Right lobe of liver (tissue), 6 donors: Measurements from ENCODE around the gene SEMA4C. TPM values are rescaled to one million over a fixed set of nuclear protein-coding genes. Genes with fewer than 3 reads are reported as not detected.
"Not testable (repeated sequence)": the region's sequence is repeated elsewhere in the genome, so short reads cannot be mapped to it uniquely, and the experiment has no call there.

Source experiments
- ATAC-seq, 4 donors: fragments of 200-7000 bp; cut with Tn5 transposase; one replicate each; pipeline ENCODE4 v1.9.1; 2020; ENCODE audit warnings: mild to moderate bottlenecking in 4 of 4, moderate library complexity in 4 of 4
- DNase-seq, 3 donors: peaks; one replicate each; pipeline ENCODE4 v3.0.0-alpha.2; 2020
- H3K27ac ChIP-seq, 3 donors: fragments of 200-600 bp; one replicate each; pipeline ENCODE4 v1.8.0; 2022
- H3K27me3 ChIP-seq, 2 donors: fragments of 200-600 bp; one replicate each; pipeline ENCODE4 v1.8.0; 2022
- H3K36me3 ChIP-seq, 4 donors: fragments of 200-600 bp; sonication (generic) in 1 of 4; one replicate each; pipeline versions ENCODE4 v1.5.1 to v1.8.0; 2017 to 2022; ENCODE audit warnings: control low read depth in 1 of 4
- H3K4me1 ChIP-seq, 4 donors: fragments of 200-600 bp; sonication (generic) in 1 of 4; one replicate each; pipeline versions ENCODE4 v1.5.1 to v1.8.0; 2017 to 2022; ENCODE audit warnings: control low read depth in 1 of 4
- H3K4me3 ChIP-seq, 3 donors: fragments of 200-600 bp; one replicate each; pipeline ENCODE4 v1.8.0; 2022
- H3K9me3 ChIP-seq, 4 donors: fragments of 200-600 bp; sonication (generic) in 1 of 4; one replicate each; pipeline versions ENCODE4 v1.5.1 to v1.8.0; 2017 to 2022; ENCODE audit warnings: control low read depth in 1 of 4
- POLR2A ChIP-seq: fragments of 450-650 bp; IDR thresholded peaks from one replicate; pipeline ENCODE4 v1.6.1; 2017; ENCODE audit warnings: antibody characterized with exemption, mild to moderate bottlenecking
- WGBS: methylation state at CpG from one replicate; pipeline ENCODE4 v1.1.6; 2018; ENCODE audit warnings: low coverage, low lambda C conversion rate; ENCODE audit not compliant: insufficient coverage; ENCODE audit errors: missing lambda C conversion rate; 5-methylcytosine and 5-hydroxymethylcytosine counted together
- intact Hi-C, 2 donors: fragments of 100-400 bp; cut with DNase I; formaldehyde crosslinking; loops; one replicate each; pipeline versions ENCODE4 v1.11.2 to v1.14.1; 2022
- total RNA-seq, 6 experiments: library from RNA; depleted of rRNA in 2 of 6; stranded (reverse); fragments of >200 nt in 2 of 6; fragmentation: NEBNext Ultra II Directional in 3 of 6; extraction: Animal tissue kit (Norgen Biotek cat#: 25700) in 3 of 6; gene quantifications; one replicate each; pipeline versions ENCODE4 v1.1.0 to v1.2.4, GENCODE V29; 2016 to 2023
- TF ChIP-seq, protein P1 (sequence below), 4 donors: fragments of 200-600 bp in 3 of 4; fragments of 450-650 bp in 1 of 4; IDR thresholded peaks; one replicate each; pipeline versions ENCODE4 v1.5.1 to v1.8.0; 2016 to 2022; ENCODE audit warnings: antibody characterized with exemption in 4 of 4, mild to moderate bottlenecking in 2 of 4
- donor health status: DM: no; HTN: yes; CAD: no.
- donor health status: DM: no; HTN: no; CAD: no.
- donor health status: DM: no; HTN: no; CAD: no.
- donor health status: DM: no; HTN: yes; CAD: no.
- donor health status: DM: no; HTN: yes; CAD: no.

Gene SEMA4C
- total RNA-seq, 6 experiments from 2014 or later, result 11.9 to 18.9 (median 12.6) TPM

DNA sequence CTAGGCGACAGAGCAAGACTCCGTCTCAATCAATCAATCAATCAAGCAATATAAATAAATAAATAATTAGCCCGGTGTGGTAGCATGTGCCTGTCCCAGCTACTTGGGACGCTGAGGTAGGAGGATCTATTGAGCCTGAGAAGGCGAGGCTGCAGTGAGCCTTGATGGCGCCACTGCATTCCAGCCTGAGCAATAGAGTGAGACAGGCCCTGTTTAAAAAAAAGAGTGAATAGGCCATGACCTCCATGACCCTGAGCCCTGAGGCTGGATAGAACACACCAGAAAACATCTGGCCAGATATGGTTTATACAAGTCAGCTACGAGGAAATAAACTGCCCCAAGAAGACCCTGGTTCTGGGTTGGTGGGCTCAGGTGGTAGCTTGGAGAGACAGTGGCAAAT, 20.4 kb upstream of the SEMA4C start:
- ATAC-seq (no peak), DNase-seq (no peak)
- Histone ChIP-seq H3K9me3 (no peaks in the 10 kb centered on the region), H3K27me3 (no peaks in the 10 kb centered on the region), H3K36me3 (no peaks in the 10 kb centered on the region), H3K27ac (no peak overlapping the region), H3K4me3 (no peak overlapping the region), H3K4me1 (no peaks in the 10 kb centered on the region)
- TF ChIP-seq POLR2A, result no peak
- TF ChIP-seq, protein P1, sequence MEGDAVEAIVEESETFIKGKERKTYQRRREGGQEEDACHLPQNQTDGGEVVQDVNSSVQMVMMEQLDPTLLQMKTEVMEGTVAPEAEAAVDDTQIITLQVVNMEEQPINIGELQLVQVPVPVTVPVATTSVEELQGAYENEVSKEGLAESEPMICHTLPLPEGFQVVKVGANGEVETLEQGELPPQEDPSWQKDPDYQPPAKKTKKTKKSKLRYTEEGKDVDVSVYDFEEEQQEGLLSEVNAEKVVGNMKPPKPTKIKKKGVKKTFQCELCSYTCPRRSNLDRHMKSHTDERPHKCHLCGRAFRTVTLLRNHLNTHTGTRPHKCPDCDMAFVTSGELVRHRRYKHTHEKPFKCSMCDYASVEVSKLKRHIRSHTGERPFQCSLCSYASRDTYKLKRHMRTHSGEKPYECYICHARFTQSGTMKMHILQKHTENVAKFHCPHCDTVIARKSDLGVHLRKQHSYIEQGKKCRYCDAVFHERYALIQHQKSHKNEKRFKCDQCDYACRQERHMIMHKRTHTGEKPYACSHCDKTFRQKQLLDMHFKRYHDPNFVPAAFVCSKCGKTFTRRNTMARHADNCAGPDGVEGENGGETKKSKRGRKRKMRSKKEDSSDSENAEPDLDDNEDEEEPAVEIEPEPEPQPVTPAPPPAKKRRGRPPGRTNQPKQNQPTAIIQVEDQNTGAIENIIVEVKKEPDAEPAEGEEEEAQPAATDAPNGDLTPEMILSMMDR (IDR thresholded peaks at IDR 0.05), result no peak
- 78% methylated on average over 5 of the region's 7 CpGs for WGBS
- intact Hi-C loops, result no loop called here

- intact Hi-C loops, DNase-seq, H3K9me3 ChIP-seq, H3K36me3 ChIP-seq, ATAC-seq, H3K27ac ChIP-seq, H3K4me1 ChIP-seq, H3K27me3 ChIP-seq, H3K4me3 ChIP-seq: not testable (repeated sequence)
- 96% methylated on average over 5 of the region's 5 CpGs for WGBS
These were observed 19.6 kb upstream of the SEMA4C start for GRCh38 chr2:96889502-96889901.

DNA sequence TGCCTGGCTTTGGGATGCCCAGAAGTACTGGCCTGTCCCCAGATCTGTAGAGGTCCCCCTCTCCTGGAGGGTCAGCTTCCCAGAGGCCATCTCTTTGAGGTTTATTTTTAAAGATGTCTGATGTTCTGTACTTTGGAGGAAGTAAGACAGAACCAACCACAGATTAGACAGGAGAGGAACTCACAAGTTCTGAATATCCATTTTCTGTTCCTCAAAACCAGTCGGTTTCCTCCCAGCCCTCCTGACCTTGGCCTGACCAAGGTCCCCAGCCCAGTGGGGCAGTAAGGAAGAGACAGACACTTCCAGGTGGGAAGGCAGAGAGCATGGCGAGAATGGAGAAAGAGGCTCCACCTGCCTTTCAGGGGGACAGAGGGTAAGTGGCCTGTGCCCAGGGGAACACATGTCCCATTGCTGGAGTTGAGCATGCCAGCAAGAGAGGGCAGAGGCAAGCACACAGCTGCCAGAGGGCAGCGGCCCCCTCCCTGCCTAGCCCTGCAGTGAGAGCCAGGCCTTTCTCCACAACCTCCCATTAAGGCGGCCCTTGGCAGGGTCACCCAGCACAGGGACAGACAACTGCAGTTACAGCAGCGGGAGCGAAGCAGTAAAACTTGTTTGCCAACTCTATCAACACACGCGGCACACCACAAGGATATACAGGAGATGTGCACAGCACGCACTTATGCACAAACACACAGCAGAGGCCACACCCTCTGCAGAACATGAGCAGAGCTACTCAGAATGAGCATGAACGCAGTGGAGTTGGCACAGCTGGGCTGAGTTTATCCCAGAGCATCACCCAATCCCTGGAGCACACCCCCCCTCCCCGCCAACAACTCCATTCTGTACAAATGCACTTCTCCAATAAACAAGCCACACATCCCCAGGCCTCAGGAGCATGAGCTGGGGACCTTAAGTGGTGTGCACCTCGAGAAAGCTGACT, 18.5 kb upstream of the SEMA4C start:
- Histone ChIP-seq H3K4me3 (no peak overlapping the region), H3K27ac (no peak overlapping the region), H3K4me1 (no peaks in the 10 kb centered on the region), H3K36me3 (no peaks in the 10 kb centered on the region), H3K27me3 (no peaks in the 10 kb centered on the region), H3K9me3 (no peaks in the 10 kb centered on the region)
- WGBS, result 51% methylated on average over 4 of the region's 12 CpGs
- DNase-seq, result no peak
- TF ChIP-seq, protein P1 (IDR thresholded peaks at IDR 0.05), result no peak
- no peak for TF ChIP-seq POLR2A
- ATAC-seq, result peak in 2 of 4 donors; percentile 24 to 33
- intact Hi-C loops, result no loop called here

- no peak for DNase-seq
- no peaks in the 10 kb centered on the region for H3K36me3 ChIP-seq
- TF ChIP-seq POLR2A, result no peak
- TF ChIP-seq, protein P1 (IDR thresholded peaks at IDR 0.05), result no peak
- H3K27me3 ChIP-seq, result no peaks in the 10 kb centered on the region
- H3K4me3 ChIP-seq, result no peak overlapping the region
- no peaks in the 10 kb centered on the region for H3K4me1 ChIP-seq
- intact Hi-C loops, result no loop called here
- no peaks in the 10 kb centered on the region for H3K9me3 ChIP-seq
- WGBS, result 76% methylated on average over 11 of the region's 18 CpGs
- ATAC-seq, result no peak
- H3K27ac ChIP-seq, result no peak overlapping the region
These were observed 17.7 kb upstream of the SEMA4C start for GRCh38 chr2:96887493-96888012.
